ENCODE results near the gene OLA1.

OLA1 gene

DNA sequence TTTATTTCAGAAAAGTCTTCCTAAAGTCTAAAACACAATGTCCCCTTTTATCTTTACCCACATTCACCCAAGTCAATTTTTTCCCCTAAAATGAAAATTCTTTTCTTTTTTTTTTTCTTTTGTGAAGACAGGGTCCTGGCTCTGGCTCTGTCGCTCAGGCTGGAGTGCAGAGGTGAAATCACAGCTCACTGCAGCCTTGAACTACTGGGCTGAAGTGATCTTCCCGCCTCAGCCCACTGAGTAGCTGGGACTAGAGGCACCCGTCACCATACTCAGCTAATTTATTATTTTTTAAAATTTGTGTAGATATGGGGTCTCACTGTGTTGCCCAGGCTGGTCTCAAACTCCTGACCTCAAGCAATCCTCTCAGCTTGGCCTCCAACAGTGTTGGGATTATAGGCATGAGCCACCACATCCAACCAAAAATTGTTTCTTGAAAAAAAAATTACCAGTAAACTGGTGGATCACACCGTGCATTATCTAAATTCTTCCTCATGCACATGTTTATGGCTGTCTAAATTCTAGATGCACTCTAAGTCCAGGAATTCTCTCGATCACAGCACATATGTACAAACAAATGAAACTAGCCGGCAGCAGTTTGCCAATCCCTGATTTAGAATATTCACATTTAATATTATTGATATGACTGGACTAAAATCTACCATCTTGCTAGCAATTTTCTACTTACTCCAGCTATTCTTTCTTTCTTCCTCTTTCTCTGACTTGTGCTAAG lies 56.8 kb downstream of the OLA1 start:
- no peaks in the 10 kb centered on the region for H3K27me3 ChIP-seq (ENCODE audit: insufficient read depth, low read length, poor library complexity)
- no peak overlapping the region for H2BK120ac ChIP-seq (ENCODE audit: low read depth, low read length)
- peaks cover 2% of the 10 kb centered on the region for H3K79me1 ChIP-seq (ENCODE audit: low read length)
- H3K18ac ChIP-seq (ENCODE audit: low read length) = no peak overlapping the region
- no peak overlapping the region for H3K56ac ChIP-seq (ENCODE audit: low read length)
- no peak overlapping the region for H3K4me2 ChIP-seq (ENCODE audit: low read length)
- no peaks in the 10 kb centered on the region for H3K36me3 ChIP-seq (ENCODE audit: control insufficient read depth, insufficient read depth, low read length)
- no peaks in the 10 kb centered on the region for H3K79me2 ChIP-seq (ENCODE audit: control insufficient read depth, insufficient read depth, low read length)
- no peak overlapping the region for H2AK5ac ChIP-seq (ENCODE audit: low read length)
- no peak overlapping the region for H2BK5ac ChIP-seq (ENCODE audit: low read length)
- H4K8ac ChIP-seq (ENCODE audit: low read depth, low read length) = no peak overlapping the region
- no peak overlapping the region for H3K27ac ChIP-seq (ENCODE audit: low read depth, low read length)
- H3K4ac ChIP-seq (ENCODE audit: low read depth, low read length) = no peak overlapping the region
- WGBS (ENCODE audit: extremely low coverage, insufficient coverage, low lambda C conversion rate) = no CpG with 5 or more reads among the region's 6 CpGs
- H2BK15ac ChIP-seq (replicated peaks; ENCODE audit: low read depth) = no peak overlapping the region
- no peaks in the 10 kb centered on the region for H3K4me1 ChIP-seq (ENCODE audit: control insufficient read depth, low read depth, low read length)
- no peak for DNase-seq
- H3K9ac ChIP-seq (ENCODE audit: low read length) = no peak overlapping the region
- H4K5ac ChIP-seq (ENCODE audit: low read length) = no peak overlapping the region
- no peak overlapping the region for H3K23ac ChIP-seq (ENCODE audit: low read length)
- H3K4me3 ChIP-seq (ENCODE audit: low read length) = no peak overlapping the region

DNA sequence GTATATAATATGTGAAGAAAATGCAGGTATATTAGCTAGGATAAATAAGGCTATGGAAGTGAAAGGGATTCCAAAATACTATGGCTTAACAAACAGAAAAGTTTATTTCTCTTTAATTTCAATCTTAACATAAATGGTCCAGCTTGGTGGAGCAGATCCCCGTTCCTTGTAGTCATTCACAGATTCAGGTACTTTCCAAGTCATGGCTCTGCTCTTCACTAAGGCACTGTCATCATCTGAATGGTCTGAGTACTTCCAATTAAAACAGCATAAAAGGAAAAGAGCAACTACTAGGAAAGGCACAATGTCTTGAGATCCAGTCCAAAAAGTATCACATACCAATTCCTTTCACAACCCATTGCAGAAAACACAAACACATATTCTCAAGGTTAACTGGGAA lies 63.4 kb downstream of the OLA1 start:
- Histone ChIP-seq H2AK5ac (ENCODE audit: low read length) (no peak overlapping the region), H3K18ac (ENCODE audit: low read length) (no peak overlapping the region), H2BK5ac (ENCODE audit: low read length) (no peak overlapping the region), H3K79me2 (ENCODE audit: control insufficient read depth, insufficient read depth, low read length) (no peaks in the 10 kb centered on the region), H2BK120ac (ENCODE audit: low read depth, low read length) (no peak overlapping the region), H3K27ac (ENCODE audit: low read depth, low read length) (no peak overlapping the region), H2BK15ac (replicated peaks; ENCODE audit: low read depth) (no peak overlapping the region), H3K4me3 (ENCODE audit: low read length) (no peak overlapping the region), H3K4ac (ENCODE audit: low read depth, low read length) (no peak overlapping the region), H3K23ac (ENCODE audit: low read length) (no peak overlapping the region), H3K27me3 (ENCODE audit: insufficient read depth, low read length, poor library complexity) (no peaks in the 10 kb centered on the region), H4K5ac (ENCODE audit: low read length) (no peak overlapping the region), H3K79me1 (ENCODE audit: low read length) (peaks cover 4% of the 10 kb centered on the region), H3K4me2 (ENCODE audit: low read length) (no peak overlapping the region), H4K8ac (ENCODE audit: low read depth, low read length) (no peak overlapping the region), H3K9ac (ENCODE audit: low read length) (no peak overlapping the region), H3K4me1 (ENCODE audit: control insufficient read depth, low read depth, low read length) (no peaks in the 10 kb centered on the region), H3K36me3 (ENCODE audit: control insufficient read depth, insufficient read depth, low read length) (no peaks in the 10 kb centered on the region), H3K56ac (ENCODE audit: low read length) (no peak overlapping the region)
- no CpG with 5 or more reads among the region's 1 CpG for WGBS (ENCODE audit: extremely low coverage, insufficient coverage, low lambda C conversion rate)
- no peak for DNase-seq

DNA sequence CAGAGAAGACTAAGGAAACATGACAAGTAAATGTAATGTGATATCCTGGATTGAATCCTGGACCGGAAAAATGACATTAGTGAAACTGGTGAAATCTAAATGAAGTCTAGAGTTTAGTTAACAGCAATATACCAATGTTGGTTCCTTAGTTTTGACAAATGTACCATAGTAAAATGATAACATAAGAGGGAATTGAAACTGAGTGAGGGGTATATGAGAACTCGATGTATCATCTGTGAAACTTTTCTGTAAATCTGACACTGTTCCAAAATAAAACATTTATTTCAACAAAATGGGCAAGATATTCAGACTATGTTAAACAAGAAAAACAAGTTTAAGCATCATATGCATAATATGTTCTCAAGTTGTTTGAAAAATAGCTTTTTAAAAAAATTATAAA lies 63.8 kb downstream of the OLA1 start:
- Histone ChIP-seq H4K8ac (ENCODE audit: low read depth, low read length) (no peak overlapping the region), H3K27me3 (ENCODE audit: insufficient read depth, low read length, poor library complexity) (no peaks in the 10 kb centered on the region), H3K4me2 (ENCODE audit: low read length) (no peak overlapping the region), H3K4ac (ENCODE audit: low read depth, low read length) (no peak overlapping the region), H3K36me3 (ENCODE audit: control insufficient read depth, insufficient read depth, low read length) (no peaks in the 10 kb centered on the region), H3K4me1 (ENCODE audit: control insufficient read depth, low read depth, low read length) (no peaks in the 10 kb centered on the region), H3K79me1 (ENCODE audit: low read length) (peaks cover 4% of the 10 kb centered on the region), H4K5ac (ENCODE audit: low read length) (no peak overlapping the region), H3K4me3 (ENCODE audit: low read length) (no peak overlapping the region), H2AK5ac (ENCODE audit: low read length) (no peak overlapping the region), H3K18ac (ENCODE audit: low read length) (no peak overlapping the region), H3K79me2 (ENCODE audit: control insufficient read depth, insufficient read depth, low read length) (no peaks in the 10 kb centered on the region), H2BK120ac (ENCODE audit: low read depth, low read length) (no peak overlapping the region), H3K56ac (ENCODE audit: low read length) (no peak overlapping the region), H3K23ac (ENCODE audit: low read length) (no peak overlapping the region), H2BK5ac (ENCODE audit: low read length) (no peak overlapping the region), H3K27ac (ENCODE audit: low read depth, low read length) (no peak overlapping the region), H2BK15ac (replicated peaks; ENCODE audit: low read depth) (no peak overlapping the region), H3K9ac (ENCODE audit: low read length) (no peak overlapping the region)
- no peak for DNase-seq
- no CpG with 5 or more reads among the region's 2 CpGs for WGBS (ENCODE audit: extremely low coverage, insufficient coverage, low lambda C conversion rate)

DNA sequence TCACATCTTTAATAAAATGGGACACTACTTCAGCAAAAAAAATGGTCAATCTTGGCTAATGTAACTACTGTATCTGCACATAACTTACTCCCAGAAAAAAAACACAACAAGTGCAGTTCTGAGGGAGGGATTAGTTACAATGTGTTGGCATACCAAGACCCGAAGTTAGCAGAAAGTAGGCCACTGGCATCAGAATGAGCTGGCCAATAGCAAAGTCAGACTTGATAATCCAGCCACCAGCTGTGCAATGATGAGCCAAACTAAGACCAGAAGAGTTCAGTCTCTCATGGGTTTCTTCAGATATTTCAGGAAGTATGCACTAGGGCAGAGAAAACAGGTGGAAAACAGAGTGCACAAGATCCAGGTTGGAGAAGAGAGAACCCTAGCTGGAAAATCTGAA lies 65.3 kb downstream of the OLA1 start:
- Histone ChIP-seq H3K4me2 (ENCODE audit: low read length) (no peak overlapping the region), H3K56ac (ENCODE audit: low read length) (no peak overlapping the region), H3K27ac (ENCODE audit: low read depth, low read length) (no peak overlapping the region), H4K8ac (ENCODE audit: low read depth, low read length) (no peak overlapping the region), H3K4me1 (ENCODE audit: control insufficient read depth, low read depth, low read length) (no peaks in the 10 kb centered on the region), H2BK120ac (ENCODE audit: low read depth, low read length) (no peak overlapping the region), H2BK5ac (ENCODE audit: low read length) (no peak overlapping the region), H3K23ac (ENCODE audit: low read length) (no peak overlapping the region), H3K9ac (ENCODE audit: low read length) (no peak overlapping the region), H2BK15ac (replicated peaks; ENCODE audit: low read depth) (no peak overlapping the region), H3K79me1 (ENCODE audit: low read length) (peaks cover 4% of the 10 kb centered on the region), H4K5ac (ENCODE audit: low read length) (no peak overlapping the region), H3K18ac (ENCODE audit: low read length) (no peak overlapping the region), H3K36me3 (ENCODE audit: control insufficient read depth, insufficient read depth, low read length) (no peaks in the 10 kb centered on the region), H3K79me2 (ENCODE audit: control insufficient read depth, insufficient read depth, low read length) (no peaks in the 10 kb centered on the region), H3K27me3 (ENCODE audit: insufficient read depth, low read length, poor library complexity) (no peaks in the 10 kb centered on the region), H3K4ac (ENCODE audit: low read depth, low read length) (no peak overlapping the region), H2AK5ac (ENCODE audit: low read length) (no peak overlapping the region), H3K4me3 (ENCODE audit: low read length) (no peak overlapping the region)
- no CpG with 5 or more reads among the region's 1 CpG for WGBS (ENCODE audit: extremely low coverage, insufficient coverage, low lambda C conversion rate)
- DNase-seq = no peak

DNA sequence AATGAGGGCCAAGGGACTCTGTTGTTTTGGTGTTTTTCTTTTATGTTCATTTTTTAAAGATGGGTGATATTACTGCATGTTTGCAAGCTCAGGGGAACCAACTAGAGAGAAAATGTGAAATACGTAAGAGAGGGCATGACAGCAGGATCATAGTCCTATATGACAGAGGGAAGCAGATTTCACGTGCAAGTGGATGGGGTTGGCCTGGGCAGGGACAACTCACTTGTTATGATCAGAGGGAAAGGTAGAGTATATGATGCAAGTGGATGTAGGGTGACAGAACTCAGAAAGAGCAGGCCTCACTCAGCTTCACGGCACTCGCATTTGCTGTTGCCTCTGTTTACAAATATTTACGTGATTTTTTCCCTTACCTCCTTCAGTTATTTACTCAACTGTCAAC lies 67.0 kb downstream of the OLA1 start:
- H3K27ac ChIP-seq (ENCODE audit: low read depth, low read length) = no peak overlapping the region
- no peak overlapping the region for H3K4me3 ChIP-seq (ENCODE audit: low read length)
- no peak overlapping the region for H3K4ac ChIP-seq (ENCODE audit: low read depth, low read length)
- H3K18ac ChIP-seq (ENCODE audit: low read length) = no peak overlapping the region
- H4K8ac ChIP-seq (ENCODE audit: low read depth, low read length) = no peak overlapping the region
- H2BK5ac ChIP-seq (ENCODE audit: low read length) = no peak overlapping the region
- DNase-seq = no peak
- H3K36me3 ChIP-seq (ENCODE audit: control insufficient read depth, insufficient read depth, low read length) = no peaks in the 10 kb centered on the region
- no peak overlapping the region for H2BK120ac ChIP-seq (ENCODE audit: low read depth, low read length)
- no peak overlapping the region for H2AK5ac ChIP-seq (ENCODE audit: low read length)
- WGBS (ENCODE audit: extremely low coverage, insufficient coverage, low lambda C conversion rate) = no CpG with 5 or more reads among the region's 5 CpGs
- H3K4me1 ChIP-seq (ENCODE audit: control insufficient read depth, low read depth, low read length) = peaks cover 2% of the 10 kb centered on the region
- H3K4me2 ChIP-seq (ENCODE audit: low read length) = no peak overlapping the region
- H3K9ac ChIP-seq (ENCODE audit: low read length) = no peak overlapping the region
- no peak overlapping the region for H3K56ac ChIP-seq (ENCODE audit: low read length)
- H4K5ac ChIP-seq (ENCODE audit: low read length) = no peak overlapping the region
- H3K79me1 ChIP-seq (ENCODE audit: low read length) = peaks cover 4% of the 10 kb centered on the region
- H3K79me2 ChIP-seq (ENCODE audit: control insufficient read depth, insufficient read depth, low read length) = no peaks in the 10 kb centered on the region
- H2BK15ac ChIP-seq (replicated peaks; ENCODE audit: low read depth) = no peak overlapping the region
- no peaks in the 10 kb centered on the region for H3K27me3 ChIP-seq (ENCODE audit: insufficient read depth, low read length, poor library complexity)
- H3K23ac ChIP-seq (ENCODE audit: low read length) = no peak overlapping the region

GRCh38 chr2:174180726-174181236 lies 67.6 kb downstream of the OLA1 start:
- no peak overlapping the region for H2BK15ac ChIP-seq (replicated peaks; ENCODE audit: low read depth)
- H3K27me3 ChIP-seq (ENCODE audit: insufficient read depth, low read length, poor library complexity) = no peaks in the 10 kb centered on the region
- no peak overlapping the region for H2BK5ac ChIP-seq (ENCODE audit: low read length)
- no peak overlapping the region for H4K8ac ChIP-seq (ENCODE audit: low read depth, low read length)
- no peak overlapping the region for H3K56ac ChIP-seq (ENCODE audit: low read length)
- H3K79me2 ChIP-seq (ENCODE audit: control insufficient read depth, insufficient read depth, low read length) = no peaks in the 10 kb centered on the region
- H3K23ac ChIP-seq (ENCODE audit: low read length) = no peak overlapping the region
- H2AK5ac ChIP-seq (ENCODE audit: low read length) = no peak overlapping the region
- no peak overlapping the region for H3K4me3 ChIP-seq (ENCODE audit: low read length)
- no peaks in the 10 kb centered on the region for H3K36me3 ChIP-seq (ENCODE audit: control insufficient read depth, insufficient read depth, low read length)
- H3K4ac ChIP-seq (ENCODE audit: low read depth, low read length) = no peak overlapping the region
- H3K4me1 ChIP-seq (ENCODE audit: control insufficient read depth, low read depth, low read length) = peaks cover 2% of the 10 kb centered on the region
- peaks cover 1% of the 10 kb centered on the region for H3K79me1 ChIP-seq (ENCODE audit: low read length)
- H3K9ac ChIP-seq (ENCODE audit: low read length) = no peak overlapping the region
- H3K4me2 ChIP-seq (ENCODE audit: low read length) = no peak overlapping the region
- H3K27ac ChIP-seq (ENCODE audit: low read depth, low read length) = no peak overlapping the region
- DNase-seq = no peak
- H3K18ac ChIP-seq (ENCODE audit: low read length) = no peak overlapping the region
- H4K5ac ChIP-seq (ENCODE audit: low read length) = no peak overlapping the region
- H2BK120ac ChIP-seq (ENCODE audit: low read depth, low read length) = no peak overlapping the region

Measured in mesendoderm (in vitro differentiated cells).